Gastrocnemius medialis (tissue), 4 donors: Measurements from ENCODE around the gene CENPU.
A peak's percentile ranks its signal among the peaks of the same experiment; 100 is the strongest.

Experiments
- POLR2A ChIP-seq, 2 donors: fragments of 450-650 bp; IDR thresholded peaks; one replicate each; pipeline ENCODE4 v1.6.1; 2017; ENCODE audit warnings: antibody characterized with exemption in 2 of 2, mild to moderate bottlenecking in 2 of 2, moderate library complexity in 2 of 2
- TF ChIP-seq, protein P1 (sequence below), 5 experiments: fragments of 450-650 bp in 3 of 5; fragments of 200-600 bp in 2 of 5; sonication (generic) in 2 of 5; IDR thresholded peaks in 4 of 5; conservative IDR thresholded peaks in 1 of 5; 1 replicate in 4 of 5; 2 replicates in 1 of 5; pipeline ENCODE4 v1.5.1; 2016 to 2019; ENCODE audit warnings: antibody characterized with exemption in 5 of 5, mild to moderate bottlenecking in 3 of 5, moderate library complexity in 3 of 5

- TF ChIP-seq, protein P1, sequence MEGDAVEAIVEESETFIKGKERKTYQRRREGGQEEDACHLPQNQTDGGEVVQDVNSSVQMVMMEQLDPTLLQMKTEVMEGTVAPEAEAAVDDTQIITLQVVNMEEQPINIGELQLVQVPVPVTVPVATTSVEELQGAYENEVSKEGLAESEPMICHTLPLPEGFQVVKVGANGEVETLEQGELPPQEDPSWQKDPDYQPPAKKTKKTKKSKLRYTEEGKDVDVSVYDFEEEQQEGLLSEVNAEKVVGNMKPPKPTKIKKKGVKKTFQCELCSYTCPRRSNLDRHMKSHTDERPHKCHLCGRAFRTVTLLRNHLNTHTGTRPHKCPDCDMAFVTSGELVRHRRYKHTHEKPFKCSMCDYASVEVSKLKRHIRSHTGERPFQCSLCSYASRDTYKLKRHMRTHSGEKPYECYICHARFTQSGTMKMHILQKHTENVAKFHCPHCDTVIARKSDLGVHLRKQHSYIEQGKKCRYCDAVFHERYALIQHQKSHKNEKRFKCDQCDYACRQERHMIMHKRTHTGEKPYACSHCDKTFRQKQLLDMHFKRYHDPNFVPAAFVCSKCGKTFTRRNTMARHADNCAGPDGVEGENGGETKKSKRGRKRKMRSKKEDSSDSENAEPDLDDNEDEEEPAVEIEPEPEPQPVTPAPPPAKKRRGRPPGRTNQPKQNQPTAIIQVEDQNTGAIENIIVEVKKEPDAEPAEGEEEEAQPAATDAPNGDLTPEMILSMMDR (IDR thresholded peaks at IDR 0.05 in 4 of 5, conservative IDR thresholded peaks at IDR 0.05 in 1 of 5), result peak in 1 of 5 experiments; percentile 24
- TF ChIP-seq POLR2A (IDR thresholded peaks at IDR 0.05), result peak in 1 of 2 donors; percentile 40
Observed at GRCh38 chr4:184756399-184756798, 22.5 kb upstream of the CENPU start.
